MM.1S (cell line): ENCODE results near the gene EI24.

Experiments
- DNase-seq: peaks from one replicate; pipeline ENCODE4 v3.0.0-alpha.2; 2015
- H2AFZ ChIP-seq: fragments of 300-600 bp; sonication (generic); 2 replicates; pipeline ENCODE4 v1.6.0; 2016; ENCODE audit warnings: antibody characterized with exemption, low read length
- H3F3A ChIP-seq: fragments of 300-600 bp; sonication (generic); 2 replicates; pipeline ENCODE4 v1.6.1; 2016; ENCODE audit warnings: mild to moderate bottlenecking, antibody characterized with exemption, low read length, moderate library complexity, mixed read lengths; ENCODE audit not compliant: insufficient read depth
- H3K27ac ChIP-seq: fragments of 300-600 bp; sonication (generic); 2 replicates; pipeline ENCODE4 v1.5.1; 2016; ENCODE audit warnings: mild to moderate bottlenecking, low read length
- H3K27me3 ChIP-seq: fragments of 300-600 bp; sonication (generic); replicated peaks from 2 replicates; pipeline ENCODE4 v1.6.0; 2016; ENCODE audit warnings: low read length; ENCODE audit not compliant: insufficient read depth
- H3K36me3 ChIP-seq: fragments of 300-600 bp; sonication (generic); replicated peaks from 2 replicates; pipeline ENCODE4 v1.6.1; 2016; ENCODE audit warnings: mild to moderate bottlenecking, low read length, mixed read lengths; ENCODE audit not compliant: insufficient read depth
- H3K4me1 ChIP-seq: fragments of 300-600 bp; sonication (generic); 2 replicates; pipeline ENCODE4 v1.6.1; 2016; ENCODE audit warnings: low read length, mixed read lengths
- H3K4me2 ChIP-seq: fragments of 300-600 bp; sonication (generic); 2 replicates; pipeline ENCODE4 v1.6.0; 2016; ENCODE audit warnings: low read depth, low read length
- H3K4me3 ChIP-seq: fragments of 300-600 bp; sonication (generic); 2 replicates; pipeline ENCODE4 v1.5.1; 2016; ENCODE audit warnings: low read length, mixed read lengths
- H3K79me2 ChIP-seq: fragments of 300-600 bp; sonication (generic); 2 replicates; pipeline ENCODE4 v1.6.1; 2016; ENCODE audit warnings: mixed run types, low read length, mixed read lengths
- H3K9ac ChIP-seq: fragments of 300-600 bp; sonication (generic); 2 replicates; pipeline ENCODE4 v1.6.1; 2016; ENCODE audit warnings: low read length, mixed read lengths
- H3K9me2 ChIP-seq: fragments of 300-600 bp; sonication (generic); replicated peaks from 2 replicates; pipeline ENCODE4 v1.6.1; 2016; ENCODE audit warnings: mild to moderate bottlenecking, low read length, mixed read lengths; ENCODE audit not compliant: insufficient read depth
- H3K9me3 ChIP-seq: fragments of 300-600 bp; sonication (generic); replicated peaks from 2 replicates; pipeline ENCODE4 v1.6.1; 2016; ENCODE audit warnings: mild to moderate bottlenecking, low read length, mixed read lengths; ENCODE audit not compliant: insufficient read depth
- H4K20me1 ChIP-seq: fragments of 300-600 bp; sonication (generic); 2 replicates; pipeline ENCODE4 v1.6.1; 2016; ENCODE audit warnings: mild to moderate bottlenecking, low read length, moderate library complexity, mixed read lengths; ENCODE audit not compliant: insufficient read depth
- CTCF ChIP-seq: fragments of 300-600 bp; sonication (generic); IDR thresholded peaks from 2 replicates; pipeline ENCODE4 v1.5.1; 2016; ENCODE audit warnings: antibody characterized with exemption, low read length, mixed read lengths
- EZH2 ChIP-seq: fragments of 300-600 bp; sonication (generic); optimal IDR thresholded peaks from 2 replicates; pipeline ENCODE3; 2017; ENCODE audit warnings: low read depth, mild to moderate bottlenecking, antibody characterized with exemption, low read length, mixed read lengths
- EZH2phosphoT487 ChIP-seq: fragments of 300-600 bp; sonication (generic); IDR thresholded peaks from 2 replicates; pipeline ENCODE4 v1.6.1; 2018; ENCODE audit warnings: antibody characterized with exemption, low read length

EI24 gene

GRCh38 chr11:125562430-125562829 lies 6.8 kb upstream of the EI24 start:
- DNase-seq: no peak
- Histone ChIP-seq H3K9ac (no peak overlapping the region), H3K79me2 (no peaks in the 10 kb centered on the region), H3K27me3 (no peaks in the 10 kb centered on the region), H3K4me3 (no peak overlapping the region), H4K20me1 (no peaks in the 10 kb centered on the region), H3K4me1 (no peaks in the 10 kb centered on the region), H3K9me3 (no peaks in the 10 kb centered on the region), H3K36me3 (no peaks in the 10 kb centered on the region), H3K27ac (no peak overlapping the region), H2AFZ (no peak overlapping the region), H3K9me2 (no peaks in the 10 kb centered on the region), H3K4me2 (no peak overlapping the region), H3F3A (no peaks in the 10 kb centered on the region)
- TF ChIP-seq EZH2phosphoT487: no peak
- TF ChIP-seq CTCF: no peak

DNA sequence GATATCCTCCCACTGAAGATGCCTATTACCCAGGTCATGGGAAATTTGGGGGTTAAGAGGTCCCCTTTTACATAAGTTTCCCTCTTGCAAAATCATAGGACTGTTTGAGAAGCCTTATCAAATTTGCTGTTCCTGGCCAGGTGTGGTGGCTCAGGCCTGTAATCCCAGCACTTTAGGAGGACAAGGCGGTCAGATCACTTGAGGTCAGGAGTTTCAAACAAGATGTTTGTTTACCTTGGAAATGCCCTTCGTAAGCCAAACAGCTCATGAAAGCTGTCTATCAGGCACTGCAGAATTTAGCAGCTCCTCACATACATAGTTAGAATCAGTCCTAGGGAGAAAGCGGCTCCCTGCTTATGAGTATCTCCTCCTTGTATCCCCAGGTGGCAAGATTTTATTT lies 4.9 kb upstream of the EI24 start:
- H2AFZ ChIP-seq: no peak overlapping the region
- DNase-seq: no peak

DNA sequence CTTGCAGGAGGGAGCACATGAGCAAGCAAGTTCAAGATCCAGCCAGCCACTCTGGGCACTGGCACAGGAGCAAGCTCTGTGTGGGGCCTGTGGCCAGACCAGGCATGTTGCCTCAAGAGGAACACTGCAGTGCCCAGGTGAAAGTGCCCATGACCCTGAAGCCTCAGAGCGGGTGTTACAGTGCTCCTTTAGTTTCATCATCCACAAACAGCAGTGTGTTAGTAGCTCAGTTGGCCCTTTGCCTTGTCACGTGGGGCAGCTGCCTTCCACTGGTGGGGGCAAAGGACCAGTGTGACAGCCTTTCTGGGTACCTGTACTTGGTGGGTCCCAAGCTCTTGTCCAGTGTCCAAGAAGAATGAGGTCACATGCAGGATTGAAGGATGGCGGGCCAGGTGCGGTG lies 3.0 kb upstream of the EI24 start:
- no peaks in the 10 kb centered on the region for H3K9me3 ChIP-seq

More for the DNA sequence above, 4.9 kb upstream of the EI24 start:
- TF ChIP-seq CTCF (no peak), EZH2phosphoT487 (no peak), EZH2 (no peak)
- no peak overlapping the region for H3K9ac ChIP-seq
- no peak overlapping the region for H3K4me2 ChIP-seq
- H3K4me1 ChIP-seq: no peaks in the 10 kb centered on the region
- no peak overlapping the region for H3K4me3 ChIP-seq
- no peaks in the 10 kb centered on the region for H3F3A ChIP-seq
- no peaks in the 10 kb centered on the region for H3K9me2 ChIP-seq
- no peaks in the 10 kb centered on the region for H3K9me3 ChIP-seq
- no peaks in the 10 kb centered on the region for H3K36me3 ChIP-seq
- H4K20me1 ChIP-seq: no peaks in the 10 kb centered on the region
- H3K27me3 ChIP-seq: no peaks in the 10 kb centered on the region
- H3K79me2 ChIP-seq: no peaks in the 10 kb centered on the region
- H3K27ac ChIP-seq: no peak overlapping the region

More for the DNA sequence above, 3.0 kb upstream of the EI24 start:
- Histone ChIP-seq H4K20me1 (no peaks in the 10 kb centered on the region), H3K4me3 (no peak overlapping the region), H3K27ac (no peak overlapping the region), H3K4me1 (peaks cover 11% of the 10 kb centered on the region), H3K9ac (no peak overlapping the region), H2AFZ (no peak overlapping the region), H3K9me2 (no peaks in the 10 kb centered on the region), H3K36me3 (no peaks in the 10 kb centered on the region), H3K4me2 (no peak overlapping the region), H3K79me2 (peaks cover 18% of the 10 kb centered on the region), H3F3A (no peaks in the 10 kb centered on the region), H3K27me3 (no peaks in the 10 kb centered on the region)
- no peak for DNase-seq
- TF ChIP-seq EZH2 (no peak), EZH2phosphoT487 (no peak), CTCF (no peak)
